Naive B cell (primary cell): ENCODE data around the gene AUH. TPM values are rescaled to one million over a fixed set of nuclear protein-coding genes. Genes with fewer than 3 reads are reported as not detected.

Source experiments
- ATAC-seq, 2 donors: fragments of 150-1000 bp; cut with Tn5 transposase; 2 replicates each; pipeline ENCODE4 v1.10.0; 2021; ENCODE audit warnings: low read depth in 2 of 2, mild to moderate bottlenecking in 2 of 2, moderate library complexity in 2 of 2
- DNase-seq: peaks from one replicate; pipeline ENCODE4 v3.0.0; 2022
- H3K27ac Mint-ChIP-seq, 6 donors: one replicate each; pipeline ENCODE4 v1.8.0; 2020 to 2022; ENCODE audit warnings: mild to moderate bottlenecking in 6 of 6, mixed read lengths in 6 of 6, moderate library complexity in 5 of 6, inconsistent platforms in 2 of 6
- H3K27me3 Mint-ChIP-seq, 3 donors: one replicate each; pipeline ENCODE4 v1.8.0; 2021 to 2022; ENCODE audit warnings: mixed read lengths in 3 of 3, mild to moderate bottlenecking in 1 of 3
- H3K36me3 Mint-ChIP-seq, 2 donors: one replicate each; pipeline ENCODE4 v1.8.0; 2020 to 2022; ENCODE audit warnings: mixed read lengths in 2 of 2, inconsistent platforms in 1 of 2, mild to moderate bottlenecking in 1 of 2
- H3K4me1 Mint-ChIP-seq, 3 donors: one replicate each; pipeline ENCODE4 v1.8.0; 2020 to 2022; ENCODE audit warnings: mixed read lengths in 3 of 3, inconsistent platforms in 1 of 3, mild to moderate bottlenecking in 1 of 3, moderate library complexity in 1 of 3
- H3K4me3 Mint-ChIP-seq, 8 donors: one replicate each; pipeline ENCODE4 v1.8.0; 2020 to 2022; ENCODE audit warnings: mild to moderate bottlenecking in 8 of 8, mixed read lengths in 8 of 8, moderate library complexity in 8 of 8, inconsistent platforms in 2 of 8
- H3K9me3 Mint-ChIP-seq, 7 donors: one replicate each; pipeline ENCODE4 v1.8.0; 2020 to 2022; ENCODE audit warnings: mixed read lengths in 7 of 7, mild to moderate bottlenecking in 5 of 7, inconsistent platforms in 2 of 7, moderate library complexity in 1 of 7
- polyA plus RNA-seq, 6 donors: library from polyadenylated mRNA; unstranded; fragments of 300-500 nt; fragmentation: Illumina TruSeq; gene quantifications; one replicate each; pipeline ENCODE4 v1.2.3, GENCODE V29; 2021; ENCODE audit warnings: low read depth in 6 of 6

AUH gene
- polyA plus RNA-seq, 6 donors from 2014 or later: 8.1 to 11.4 (median 10.1) TPM

DNA sequence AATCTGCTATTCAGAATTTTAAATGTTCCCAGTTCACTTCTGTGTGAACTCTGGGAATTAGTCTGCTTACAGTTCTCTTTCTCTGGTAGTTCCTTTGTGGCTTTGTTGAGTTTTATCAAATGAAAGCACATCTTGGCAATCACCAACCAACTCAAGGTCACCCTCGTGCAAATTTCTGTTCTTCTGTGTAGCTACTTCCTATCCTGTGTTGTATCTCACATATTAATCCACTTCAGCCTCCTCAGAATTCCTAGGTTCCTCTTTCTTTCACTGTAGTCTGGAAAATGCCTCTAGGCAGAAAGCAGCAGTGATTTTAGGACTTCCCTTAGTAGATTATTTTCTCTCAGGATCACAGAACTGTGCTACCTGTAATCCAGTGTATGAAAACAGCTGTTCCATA lies 100.3 kb downstream of the AUH start:
- H3K9me3 Mint-ChIP-seq: peaks cover 0 to 12% (median 0%) of the 10 kb centered on the region in 7 donors
- H3K27ac Mint-ChIP-seq: no peak overlapping the region
- peaks cover 11 to 26% of the 10 kb centered on the region in 2 donors for H3K36me3 Mint-ChIP-seq
- H3K27me3 Mint-ChIP-seq: no peaks in the 10 kb centered on the region
- no peak for DNase-seq
- H3K4me3 Mint-ChIP-seq: no peak overlapping the region
- no peak for ATAC-seq
- H3K4me1 Mint-ChIP-seq: no peaks in the 10 kb centered on the region

DNA sequence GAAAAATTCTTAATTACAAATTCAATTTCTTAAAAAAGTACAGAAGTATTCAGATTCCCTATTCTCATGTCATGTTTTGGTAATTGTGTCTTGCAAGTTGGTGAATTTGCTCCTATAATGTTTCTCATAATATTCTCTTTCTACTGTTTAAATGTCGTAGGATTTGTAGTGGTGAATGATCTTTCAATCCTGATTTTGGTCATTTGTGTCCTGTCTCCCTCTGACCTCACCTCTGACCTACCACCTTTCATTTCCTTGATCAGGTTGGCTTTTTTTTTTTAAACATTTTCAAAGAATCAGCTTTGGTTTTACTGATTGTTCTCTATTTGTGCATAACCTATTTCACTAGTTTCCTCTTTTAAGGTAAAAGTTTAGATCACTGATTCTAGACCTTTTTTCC lies 102.6 kb downstream of the AUH start:
- Mint-ChIP-seq H3K4me1 (no peaks in the 10 kb centered on the region), H3K4me3 (no peak overlapping the region), H3K27ac (peak overlapping the region in 1 of 6 donors; percentile 3), H3K9me3 (peaks cover 0 to 6% (median 0%) of the 10 kb centered on the region in 7 donors), H3K27me3 (no peaks in the 10 kb centered on the region), H3K36me3 (peaks cover 0 to 14% of the 10 kb centered on the region in 2 donors)
- DNase-seq (no peak), ATAC-seq (no peak)

DNA sequence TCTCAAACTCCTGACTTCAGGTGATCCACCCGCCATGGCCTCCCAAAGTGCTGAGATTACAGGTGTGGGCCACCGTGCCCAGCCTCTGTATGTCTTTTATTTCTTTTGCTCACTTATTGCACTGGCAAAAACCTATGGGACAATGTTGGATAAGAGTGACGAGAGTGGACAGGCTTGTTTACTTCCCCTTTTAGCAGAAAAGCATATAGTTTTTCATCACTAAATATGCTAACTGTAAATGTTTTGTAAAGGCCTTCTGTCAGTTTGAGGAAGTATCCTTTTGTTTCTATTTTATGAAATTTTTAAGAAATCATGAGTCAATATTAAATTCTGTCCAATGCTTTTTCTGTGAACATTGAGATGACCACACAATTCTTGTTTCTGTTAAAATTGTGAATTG lies 103.3 kb downstream of the AUH start:
- DNase-seq (no peak), ATAC-seq (no peak)
- H3K27ac Mint-ChIP-seq: no peak overlapping the region
- no peaks in the 10 kb centered on the region for H3K27me3 Mint-ChIP-seq
- no peaks in the 10 kb centered on the region for H3K9me3 Mint-ChIP-seq
- no peak overlapping the region for H3K4me3 Mint-ChIP-seq
- peaks cover 0 to 7% of the 10 kb centered on the region in 2 donors for H3K36me3 Mint-ChIP-seq
- H3K4me1 Mint-ChIP-seq: no peaks in the 10 kb centered on the region

DNA sequence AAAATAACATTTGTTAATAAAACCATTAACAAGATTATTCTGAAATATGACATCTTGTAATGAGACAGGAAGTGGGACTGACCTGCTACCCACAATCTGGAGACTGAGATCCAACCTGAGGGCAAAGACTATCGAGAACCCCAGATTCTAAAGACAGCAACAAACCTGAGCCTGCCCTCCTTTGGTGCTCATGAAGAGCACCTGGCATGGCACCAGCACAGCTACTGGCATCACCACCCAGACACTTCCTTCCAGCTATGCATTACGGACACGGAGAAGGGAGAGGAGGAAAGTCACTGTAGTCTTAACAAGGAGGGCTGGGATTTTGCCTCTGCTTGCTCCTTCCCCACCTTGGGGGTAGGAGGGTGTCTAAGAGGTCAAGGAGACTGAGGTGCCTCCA lies 105.5 kb downstream of the AUH start:
- H3K36me3 Mint-ChIP-seq: peaks cover 0 to 5% of the 10 kb centered on the region in 2 donors
- no peak for ATAC-seq
- H3K9me3 Mint-ChIP-seq: no peaks in the 10 kb centered on the region
- no peaks in the 10 kb centered on the region for H3K4me1 Mint-ChIP-seq
- H3K4me3 Mint-ChIP-seq: no peak overlapping the region
- no peak overlapping the region for H3K27ac Mint-ChIP-seq
- no peak for DNase-seq
- H3K27me3 Mint-ChIP-seq: no peaks in the 10 kb centered on the region

DNA sequence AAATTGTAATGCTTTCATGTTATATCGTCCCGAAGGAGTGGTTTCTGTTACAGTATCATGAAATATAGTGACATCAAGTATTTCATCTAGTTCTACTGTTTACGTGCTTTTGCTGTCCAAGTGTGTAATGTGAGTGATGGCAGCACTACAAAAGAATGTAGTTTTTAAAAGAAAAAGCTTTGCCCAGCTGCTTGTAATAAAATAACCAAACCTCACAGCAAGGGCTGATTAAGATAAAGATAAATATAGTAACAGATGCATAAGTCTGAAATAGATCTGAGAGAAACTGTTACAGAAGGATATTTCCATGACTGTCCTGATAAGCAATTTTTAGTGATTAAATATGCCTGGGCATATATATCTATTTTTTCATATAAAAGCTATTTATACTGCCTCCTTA lies 106.4 kb downstream of the AUH start:
- no peaks in the 10 kb centered on the region for H3K4me1 Mint-ChIP-seq
- ATAC-seq: no peak
- H3K27me3 Mint-ChIP-seq: no peaks in the 10 kb centered on the region
- H3K36me3 Mint-ChIP-seq: no peaks in the 10 kb centered on the region
- H3K4me3 Mint-ChIP-seq: no peak overlapping the region
- no peak for DNase-seq
- H3K9me3 Mint-ChIP-seq: no peaks in the 10 kb centered on the region
- no peak overlapping the region for H3K27ac Mint-ChIP-seq

DNA sequence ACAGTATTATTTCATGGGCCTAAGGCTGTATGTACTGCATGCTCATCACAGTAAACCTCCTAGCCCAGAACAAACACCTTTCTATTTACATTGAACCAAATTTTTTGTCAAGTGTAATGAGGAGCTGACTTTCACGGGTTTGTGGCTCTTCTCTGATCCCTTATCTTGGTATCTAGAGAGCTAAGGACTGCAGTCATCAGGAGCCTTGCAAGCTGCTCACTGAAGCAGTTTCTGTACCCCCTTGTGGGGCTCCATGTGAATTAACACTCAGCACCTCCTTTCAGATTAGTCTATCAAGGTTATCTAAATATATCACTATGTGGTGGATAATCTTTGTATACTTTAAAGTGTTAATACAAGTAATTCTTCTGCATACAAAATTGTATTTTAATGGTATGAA lies 108.2 kb downstream of the AUH start:
- Mint-ChIP-seq H3K36me3 (no peaks in the 10 kb centered on the region), H3K27me3 (no peaks in the 10 kb centered on the region), H3K9me3 (no peaks in the 10 kb centered on the region), H3K27ac (no peak overlapping the region), H3K4me1 (no peaks in the 10 kb centered on the region), H3K4me3 (no peak overlapping the region)
- no peak for ATAC-seq
- DNase-seq: no peak

DNA sequence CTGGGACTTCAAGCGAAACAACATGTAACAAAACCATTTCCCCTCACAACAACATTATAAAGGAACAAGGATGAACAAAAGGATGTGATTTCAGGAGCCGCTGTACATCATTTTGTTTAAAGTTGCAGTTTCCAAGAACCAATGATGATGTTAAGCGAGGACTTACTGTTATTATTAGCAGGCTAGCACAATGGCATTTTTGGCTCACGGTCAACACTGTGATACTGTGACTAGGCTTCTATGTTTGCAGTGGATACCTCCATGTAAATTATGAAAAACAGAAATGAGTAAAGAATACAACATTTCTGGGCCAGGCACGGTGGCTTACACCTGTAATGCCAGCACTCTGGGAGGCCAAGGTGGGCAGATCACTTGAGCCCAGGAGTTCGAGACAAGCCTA lies 113.0 kb downstream of the AUH start:
- DNase-seq (no peak), ATAC-seq (no peak)
- no peak overlapping the region for H3K27ac Mint-ChIP-seq
- H3K36me3 Mint-ChIP-seq: no peaks in the 10 kb centered on the region
- H3K4me1 Mint-ChIP-seq: peaks cover 19 to 26% (median 21%) of the 10 kb centered on the region in 3 donors
- H3K4me3 Mint-ChIP-seq: no peak overlapping the region
- no peaks in the 10 kb centered on the region for H3K27me3 Mint-ChIP-seq
- no peaks in the 10 kb centered on the region for H3K9me3 Mint-ChIP-seq

DNA sequence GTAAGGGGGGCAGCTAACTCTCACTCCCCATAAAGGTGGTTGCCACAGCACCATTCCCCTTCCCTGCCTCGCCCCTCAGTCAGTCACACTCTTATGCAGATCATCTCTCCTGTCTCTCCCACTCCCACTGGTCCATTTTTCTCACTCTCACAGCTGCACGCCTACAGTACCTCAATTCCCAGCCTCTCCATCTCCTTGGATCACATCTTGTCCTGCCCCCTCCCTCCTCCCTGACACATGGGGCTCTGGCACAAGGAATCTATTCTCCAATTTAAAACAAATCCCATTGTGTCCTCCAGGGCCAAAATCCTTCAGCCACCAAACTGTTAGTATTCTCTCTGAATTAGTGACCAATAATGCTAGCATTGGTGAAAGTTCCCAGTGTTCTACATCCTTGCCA lies 114.4 kb downstream of the AUH start:
- no peak for ATAC-seq
- H3K27ac Mint-ChIP-seq: peak overlapping the region in 5 of 6 donors; percentile 0 to 33 (median 10)
- H3K36me3 Mint-ChIP-seq: peaks cover 0 to 7% of the 10 kb centered on the region in 2 donors
- DNase-seq: no peak
- H3K9me3 Mint-ChIP-seq: no peaks in the 10 kb centered on the region
- H3K4me3 Mint-ChIP-seq: no peak overlapping the region
- no peaks in the 10 kb centered on the region for H3K27me3 Mint-ChIP-seq
- peaks cover 19 to 26% (median 21%) of the 10 kb centered on the region in 3 donors for H3K4me1 Mint-ChIP-seq

DNA sequence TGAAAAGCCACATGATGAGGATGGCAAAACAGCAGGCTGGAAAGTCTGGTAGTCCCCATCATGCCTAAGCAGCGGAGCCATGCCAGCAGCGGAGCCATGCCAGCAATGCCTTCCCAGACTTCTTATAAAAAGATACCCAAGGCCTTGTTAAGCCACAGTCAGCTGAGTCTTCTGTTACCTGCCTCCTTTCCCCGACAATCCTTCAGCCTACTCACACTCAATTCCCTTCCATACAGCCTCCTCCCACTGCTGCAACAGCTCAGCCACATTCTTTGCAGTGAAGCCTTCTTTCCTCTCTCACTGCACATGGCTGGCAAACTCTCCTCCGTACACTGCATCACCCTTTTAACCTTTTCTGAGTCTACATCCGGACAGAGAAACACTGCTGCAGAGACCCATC lies 114.9 kb downstream of the AUH start:
- no peak overlapping the region for H3K4me3 Mint-ChIP-seq
- ATAC-seq: no peak
- H3K9me3 Mint-ChIP-seq: no peaks in the 10 kb centered on the region
- no peak for DNase-seq
- H3K27ac Mint-ChIP-seq: peak overlapping the region in 1 of 6 donors; percentile 0
- peaks cover 19 to 26% (median 21%) of the 10 kb centered on the region in 3 donors for H3K4me1 Mint-ChIP-seq
- peaks cover 0 to 7% of the 10 kb centered on the region in 2 donors for H3K36me3 Mint-ChIP-seq
- no peaks in the 10 kb centered on the region for H3K27me3 Mint-ChIP-seq

DNA sequence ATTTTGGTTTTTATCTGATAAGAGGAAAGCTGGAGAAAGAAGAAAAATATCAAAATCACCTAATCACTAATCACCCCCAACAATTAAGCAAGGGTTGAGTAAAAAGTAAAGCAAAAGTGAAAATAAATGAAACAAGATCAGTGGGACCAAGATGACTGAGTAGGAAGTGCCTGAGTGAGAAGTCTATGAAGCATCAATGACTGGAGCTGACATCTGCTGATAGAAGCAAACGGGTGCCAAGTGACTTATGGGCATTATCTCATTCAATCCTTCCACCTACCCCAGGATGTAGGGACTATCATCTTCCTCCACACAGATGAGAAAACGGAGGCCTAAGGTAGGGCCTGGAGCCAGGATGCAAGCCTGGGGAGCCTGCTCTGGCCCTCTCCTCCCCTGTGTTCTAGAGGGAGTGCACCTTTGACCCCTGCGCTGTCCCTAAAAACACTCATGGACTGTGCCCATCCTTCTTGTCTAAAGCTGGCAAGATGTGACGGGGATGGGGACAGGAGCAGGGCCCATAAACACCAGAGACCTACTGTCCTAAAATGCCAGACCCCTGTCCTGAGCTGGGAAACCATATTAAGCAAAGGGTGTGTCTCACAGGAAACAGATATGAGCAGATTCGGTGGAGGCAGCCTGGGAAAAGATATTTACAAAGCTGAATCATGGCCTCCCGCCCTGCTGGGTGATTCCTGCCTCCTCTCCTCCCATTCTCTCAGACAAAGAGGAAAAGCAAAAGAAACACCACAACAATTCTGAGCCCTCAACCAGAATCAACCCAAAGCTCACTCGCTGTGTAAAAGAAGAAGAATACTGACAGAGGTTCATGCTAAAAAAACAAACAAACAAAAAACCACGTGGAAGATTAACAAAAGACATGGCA lies 116.0 kb downstream of the AUH start:
- Mint-ChIP-seq H3K9me3 (no peaks in the 10 kb centered on the region), H3K4me1 (peaks cover 19 to 26% (median 21%) of the 10 kb centered on the region in 3 donors), H3K27me3 (no peaks in the 10 kb centered on the region), H3K36me3 (peaks cover 0 to 7% of the 10 kb centered on the region in 2 donors), H3K27ac (peak overlapping the region in 3 of 6 donors; percentile 13 to 76 (median 50)), H3K4me3 (peak overlapping the region in 1 of 8 donors; percentile 16)
- ATAC-seq: peak in 1 of 2 donors; percentile 39
- DNase-seq: no peak

DNA sequence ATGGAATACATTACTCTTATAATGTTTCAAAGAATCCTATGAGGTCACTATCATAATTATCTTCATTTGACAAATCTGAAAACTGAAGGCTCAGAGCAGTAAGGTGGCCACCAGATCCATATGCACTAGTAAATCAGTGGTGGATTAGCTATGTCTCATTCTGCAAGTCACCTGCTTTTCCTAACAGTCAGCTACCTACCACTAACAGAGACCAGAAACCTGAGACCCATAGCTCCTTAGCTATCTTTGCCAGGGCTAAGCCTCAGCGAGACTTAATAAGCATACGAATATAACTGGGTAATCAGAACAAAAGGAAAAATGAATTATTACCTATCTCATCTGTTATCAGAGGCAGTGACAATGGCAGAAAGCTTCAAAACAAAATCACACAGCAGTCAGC lies 118.7 kb downstream of the AUH start:
- no peaks in the 10 kb centered on the region for H3K27me3 Mint-ChIP-seq
- H3K27ac Mint-ChIP-seq: no peak overlapping the region

DNA sequence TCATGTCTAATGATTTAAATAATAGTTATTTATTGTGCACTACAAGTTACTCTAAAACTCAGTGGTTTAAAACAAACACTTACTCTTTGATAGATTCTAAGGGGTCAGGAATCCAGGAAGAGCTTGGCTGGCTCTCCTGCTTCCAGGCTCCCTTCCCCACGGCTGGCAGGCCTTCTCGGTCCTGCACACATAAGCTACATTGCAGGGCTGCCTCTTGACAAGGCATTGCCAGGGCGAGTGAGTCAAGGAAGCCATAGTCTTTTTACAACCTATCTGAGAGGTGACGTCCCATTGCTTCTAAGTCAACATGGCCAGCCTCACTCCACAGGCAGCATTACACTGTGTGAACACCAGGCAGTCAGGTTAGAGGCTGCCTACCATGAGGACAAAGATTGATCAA lies 119.8 kb downstream of the AUH start:
- no peak for DNase-seq
- H3K27ac Mint-ChIP-seq: no peak overlapping the region
- no peak for ATAC-seq
- H3K4me1 Mint-ChIP-seq: peaks cover 13 to 26% (median 16%) of the 10 kb centered on the region in 3 donors
- no peaks in the 10 kb centered on the region for H3K9me3 Mint-ChIP-seq
- H3K4me3 Mint-ChIP-seq: no peak overlapping the region
- H3K36me3 Mint-ChIP-seq: peaks cover 0 to 7% of the 10 kb centered on the region in 2 donors
- H3K27me3 Mint-ChIP-seq: no peaks in the 10 kb centered on the region

More for the DNA sequence above, 118.7 kb downstream of the AUH start:
- DNase-seq (no peak), ATAC-seq (no peak)
- peaks cover 0 to 7% of the 10 kb centered on the region in 2 donors for H3K36me3 Mint-ChIP-seq
- no peak overlapping the region for H3K4me3 Mint-ChIP-seq
- peaks cover 19 to 33% (median 21%) of the 10 kb centered on the region in 3 donors for H3K4me1 Mint-ChIP-seq
- no peaks in the 10 kb centered on the region for H3K9me3 Mint-ChIP-seq

DNA sequence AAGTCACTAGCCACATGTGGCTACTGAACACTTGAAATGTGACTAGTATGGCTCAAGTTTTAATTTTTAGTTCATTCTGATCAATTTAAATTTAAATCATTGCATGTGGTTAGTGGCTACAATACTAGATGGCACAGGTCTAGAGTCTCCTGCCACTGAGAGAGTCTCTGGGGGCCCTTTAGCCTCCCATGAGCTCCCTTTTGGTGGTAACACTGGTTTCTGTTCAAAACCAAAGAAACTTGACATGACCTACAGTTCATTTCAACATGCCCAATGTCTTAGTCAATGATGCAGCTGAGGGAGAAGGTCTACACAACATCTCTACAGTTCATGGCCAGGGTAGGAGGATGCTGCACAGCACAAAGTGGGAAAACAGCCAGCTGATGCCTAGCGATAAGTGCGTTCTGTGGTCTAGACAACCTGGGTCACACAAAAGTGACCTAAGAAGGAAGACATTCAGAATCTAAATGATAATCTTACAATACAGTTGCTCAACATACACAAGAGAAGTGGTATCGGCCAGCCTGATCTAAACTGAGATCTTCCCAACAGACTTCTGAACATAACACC lies 121.0 kb downstream of the AUH start:
- H3K4me3 Mint-ChIP-seq: no peak overlapping the region
- H3K27ac Mint-ChIP-seq: no peak overlapping the region
- ATAC-seq: no peak
- H3K27me3 Mint-ChIP-seq: no peaks in the 10 kb centered on the region
- peaks cover 0 to 7% of the 10 kb centered on the region in 2 donors for H3K36me3 Mint-ChIP-seq
- no peak for DNase-seq
- H3K9me3 Mint-ChIP-seq: no peaks in the 10 kb centered on the region
- H3K4me1 Mint-ChIP-seq: peaks cover 9 to 17% (median 10%) of the 10 kb centered on the region in 3 donors
